Loucy (cell line): ENCODE results near the gene POU2F3.

ENCODE experiments used
- H2AFZ ChIP-seq: fragments of 200-600 bp; sonication (generic); 2 replicates; pipeline ENCODE4 v1.6.0; 2016; ENCODE audit warnings: antibody characterized with exemption, mild to moderate bottlenecking, low read length, moderate library complexity
- H3F3A ChIP-seq: fragments of 200-600 bp; 2 replicates; pipeline ENCODE4 v1.6.0; 2016; ENCODE audit warnings: antibody characterized with exemption, low read depth, mild to moderate bottlenecking
- H3K27me3 ChIP-seq: fragments of 200-600 bp; sonication (generic); 2 replicates; pipeline ENCODE4 v1.6.1; 2014; ENCODE audit warnings: low read length, mild to moderate bottlenecking; ENCODE audit not compliant: insufficient read depth, poor library complexity, severe bottlenecking
- H3K36me3 ChIP-seq: fragments of 200-600 bp; sonication (generic); 2 replicates; pipeline ENCODE4 v1.6.1; 2016; ENCODE audit warnings: low read length; ENCODE audit not compliant: insufficient read depth
- H3K4me1 ChIP-seq: fragments of 200-600 bp; sonication (generic); 2 replicates; pipeline ENCODE4 v1.5.1; 2014; ENCODE audit warnings: low read length, mild to moderate bottlenecking; ENCODE audit not compliant: insufficient read depth, poor library complexity, severe bottlenecking
- H3K4me2 ChIP-seq: fragments of 200-600 bp; sonication (generic); 2 replicates; pipeline ENCODE4 v1.6.0; 2014; ENCODE audit warnings: antibody characterized with exemption, low read length, low read depth, mild to moderate bottlenecking; ENCODE audit not compliant: poor library complexity, severe bottlenecking
- H3K4me3 ChIP-seq: fragments of 200-600 bp; sonication (generic); 2 replicates; pipeline ENCODE4 v1.5.1; 2014; ENCODE audit warnings: low read length, mild to moderate bottlenecking, mixed read lengths; ENCODE audit not compliant: poor library complexity, severe bottlenecking
- H3K79me2 ChIP-seq: fragments of 200-600 bp; sonication (generic); 2 replicates; pipeline ENCODE4 v1.6.1; 2014; ENCODE audit warnings: low read length; ENCODE audit not compliant: insufficient read depth
- H3K9ac ChIP-seq: fragments of 200-600 bp; sonication (generic); 2 replicates; pipeline ENCODE4 v1.6.0; 2014; ENCODE audit warnings: mild to moderate bottlenecking, low read depth, low read length, moderate library complexity; ENCODE audit not compliant: poor library complexity, severe bottlenecking
- H3K9me2 ChIP-seq: fragments of 200-600 bp; sonication (generic); replicated peaks from 2 replicates; pipeline ENCODE4 v1.6.1; 2016; ENCODE audit warnings: low read depth, low read length, mixed read lengths
- H3K9me3 ChIP-seq: fragments of 200-600 bp; sonication (generic); 2 replicates; pipeline ENCODE4 v1.6.1; 2014; ENCODE audit warnings: mild to moderate bottlenecking, antibody characterized with exemption, low read length, low read depth; ENCODE audit not compliant: insufficient read depth
- H4K20me1 ChIP-seq: fragments of 200-600 bp; sonication (generic); 2 replicates; pipeline ENCODE4 v1.6.0; 2014; ENCODE audit warnings: antibody characterized with exemption, low read length, mild to moderate bottlenecking; ENCODE audit not compliant: insufficient read depth, poor library complexity, severe bottlenecking
- EZH2phosphoT487 ChIP-seq: fragments of 200-600 bp; IDR thresholded peaks from 2 replicates; pipeline ENCODE4 v1.6.1; 2018; ENCODE audit warnings: antibody characterized with exemption, mild to moderate bottlenecking, moderate library complexity, borderline replicate concordance
- TF ChIP-seq, protein P1 (sequence below): fragments of 200-600 bp; sonication (generic); conservative IDR thresholded peaks from 2 replicates; pipeline ENCODE4 v1.5.1; 2014; ENCODE audit warnings: mild to moderate bottlenecking, antibody characterized with exemption, low read length

Gene POU2F3

DNA sequence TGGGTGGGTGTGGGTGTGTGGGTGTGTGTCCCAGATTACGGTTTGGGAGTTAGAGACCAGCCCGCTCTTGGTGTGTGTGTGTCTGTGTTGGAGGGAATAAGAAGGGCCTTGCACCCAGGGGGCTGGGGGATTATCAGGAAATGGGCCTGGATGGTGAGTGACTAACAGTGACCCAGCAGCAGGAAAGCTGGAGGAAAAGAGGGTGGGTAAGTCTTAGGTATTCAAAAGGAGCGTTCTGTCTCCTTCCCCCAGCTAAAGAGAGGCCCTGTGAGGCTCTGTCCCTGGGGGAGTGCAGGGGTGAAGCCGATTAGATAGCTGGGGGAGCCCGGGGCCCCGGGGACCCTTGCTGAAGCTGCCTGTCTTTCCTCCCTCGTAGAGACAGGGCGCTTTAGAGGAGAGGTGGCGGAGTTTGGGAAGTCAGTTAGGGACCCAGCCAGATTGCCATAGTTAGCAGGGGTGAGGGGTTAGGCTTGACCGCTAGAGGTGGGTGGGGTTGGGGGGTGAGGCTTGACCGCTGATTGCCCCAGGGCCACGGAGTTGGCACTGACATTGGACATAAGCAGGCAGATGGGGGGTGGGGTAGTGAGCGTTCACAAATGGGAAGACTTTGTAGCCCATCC is 27.6 kb upstream of the POU2F3 start:
- no peak overlapping the region for H2AFZ ChIP-seq
- H3K79me2 ChIP-seq = no peaks in the 10 kb centered on the region
- H4K20me1 ChIP-seq = no peaks in the 10 kb centered on the region
- H3K9ac ChIP-seq = no peak overlapping the region
- no peaks in the 10 kb centered on the region for H3K36me3 ChIP-seq
- TF ChIP-seq EZH2phosphoT487 = no peak
- TF ChIP-seq, protein P1, sequence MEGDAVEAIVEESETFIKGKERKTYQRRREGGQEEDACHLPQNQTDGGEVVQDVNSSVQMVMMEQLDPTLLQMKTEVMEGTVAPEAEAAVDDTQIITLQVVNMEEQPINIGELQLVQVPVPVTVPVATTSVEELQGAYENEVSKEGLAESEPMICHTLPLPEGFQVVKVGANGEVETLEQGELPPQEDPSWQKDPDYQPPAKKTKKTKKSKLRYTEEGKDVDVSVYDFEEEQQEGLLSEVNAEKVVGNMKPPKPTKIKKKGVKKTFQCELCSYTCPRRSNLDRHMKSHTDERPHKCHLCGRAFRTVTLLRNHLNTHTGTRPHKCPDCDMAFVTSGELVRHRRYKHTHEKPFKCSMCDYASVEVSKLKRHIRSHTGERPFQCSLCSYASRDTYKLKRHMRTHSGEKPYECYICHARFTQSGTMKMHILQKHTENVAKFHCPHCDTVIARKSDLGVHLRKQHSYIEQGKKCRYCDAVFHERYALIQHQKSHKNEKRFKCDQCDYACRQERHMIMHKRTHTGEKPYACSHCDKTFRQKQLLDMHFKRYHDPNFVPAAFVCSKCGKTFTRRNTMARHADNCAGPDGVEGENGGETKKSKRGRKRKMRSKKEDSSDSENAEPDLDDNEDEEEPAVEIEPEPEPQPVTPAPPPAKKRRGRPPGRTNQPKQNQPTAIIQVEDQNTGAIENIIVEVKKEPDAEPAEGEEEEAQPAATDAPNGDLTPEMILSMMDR = no peak
- H3K9me3 ChIP-seq = no peaks in the 10 kb centered on the region
- H3K4me3 ChIP-seq = no peak overlapping the region
- H3K27me3 ChIP-seq = peaks cover 20% of the 10 kb centered on the region
- H3K4me2 ChIP-seq = no peak overlapping the region
- H3K9me2 ChIP-seq = no peaks in the 10 kb centered on the region
- peaks cover 21% of the 10 kb centered on the region for H3K4me1 ChIP-seq
- H3F3A ChIP-seq = no peaks in the 10 kb centered on the region

DNA sequence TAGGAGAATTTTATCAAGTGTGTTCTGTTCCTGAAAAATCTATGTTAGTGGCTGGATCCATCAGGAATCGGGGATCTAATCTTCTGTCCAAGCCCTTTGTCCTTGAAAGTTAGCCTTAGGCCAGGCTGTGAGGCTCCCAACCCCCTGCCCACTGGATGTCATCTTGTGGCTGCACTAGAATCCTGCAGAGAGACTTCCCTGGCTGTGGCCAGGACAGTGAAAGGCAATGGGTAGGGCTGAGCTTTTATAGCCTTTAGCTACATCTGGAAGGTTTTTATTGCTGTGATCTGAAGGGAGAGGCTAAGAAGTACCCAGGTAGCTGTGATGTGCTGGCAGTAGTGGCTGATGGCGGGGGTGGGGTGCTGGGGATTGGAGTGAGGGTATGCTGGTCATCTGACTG is 27.0 kb upstream of the POU2F3 start:
- no peak overlapping the region for H2AFZ ChIP-seq

DNA sequence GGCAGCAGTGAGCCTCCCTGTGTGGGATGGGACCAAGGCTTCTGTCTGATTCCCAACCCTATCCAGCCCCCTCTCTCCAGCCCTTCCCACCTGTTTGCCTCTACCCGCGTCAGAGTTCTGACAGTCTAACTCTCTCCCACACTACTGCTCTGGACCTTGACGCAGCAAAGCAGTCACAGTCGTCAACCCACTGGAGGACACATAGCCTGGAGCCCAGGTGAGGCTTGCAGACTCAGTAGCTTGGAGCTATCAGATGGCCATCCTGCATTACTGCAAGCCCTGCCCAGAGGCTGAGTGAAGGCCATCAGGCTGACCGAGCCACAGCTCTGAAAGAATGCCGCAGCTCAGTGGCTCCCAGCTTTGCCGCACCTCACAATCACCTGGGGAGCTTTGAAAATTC is 25.4 kb upstream of the POU2F3 start:
- H3K36me3 ChIP-seq = no peaks in the 10 kb centered on the region
- H3F3A ChIP-seq = no peaks in the 10 kb centered on the region
- no peak overlapping the region for H3K4me2 ChIP-seq
- no peaks in the 10 kb centered on the region for H3K79me2 ChIP-seq
- no peak for TF ChIP-seq EZH2phosphoT487
- TF ChIP-seq, protein P1 = no peak
- no peak overlapping the region for H3K9ac ChIP-seq
- no peaks in the 10 kb centered on the region for H3K9me2 ChIP-seq
- H4K20me1 ChIP-seq = no peaks in the 10 kb centered on the region
- peaks cover 14% of the 10 kb centered on the region for H3K27me3 ChIP-seq
- H3K4me3 ChIP-seq = no peak overlapping the region
- H2AFZ ChIP-seq = no peak overlapping the region
- peaks cover 17% of the 10 kb centered on the region for H3K4me1 ChIP-seq
- no peaks in the 10 kb centered on the region for H3K9me3 ChIP-seq

More for the DNA sequence above, 27.0 kb upstream of the POU2F3 start:
- Histone ChIP-seq H3K4me1 (peaks cover 21% of the 10 kb centered on the region), H3K27me3 (peaks cover 20% of the 10 kb centered on the region), H3K9me2 (no peaks in the 10 kb centered on the region), H3K36me3 (no peaks in the 10 kb centered on the region), H3K9me3 (no peaks in the 10 kb centered on the region), H4K20me1 (no peaks in the 10 kb centered on the region), H3K4me2 (no peak overlapping the region), H3K79me2 (no peaks in the 10 kb centered on the region), H3K9ac (no peak overlapping the region), H3F3A (no peaks in the 10 kb centered on the region), H3K4me3 (no peak overlapping the region)
- TF ChIP-seq, protein P1 = no peak
- no peak for TF ChIP-seq EZH2phosphoT487
